ENCODE results near the gene GPRC5A. TPM values are rescaled to one million over a fixed set of nuclear protein-coding genes. Genes with fewer than 3 reads are reported as not detected.

The GPRC5A gene
- total and polyA plus RNA-seq, 2 donors (not counting 3 experiments of a cell fraction or from before 2014, with no cell fraction given), result 22.7 to 86.4 TPM

- intact Hi-C loops (cut with micrococcal nuclease), result no loop called here
- no TSS peak for BruUV-seq (replicated peaks)
Measured at GRCh38 chr12:12960639-12961209, 69.4 kb downstream of the GPRC5A start.

More at GRCh38 chr12:12960639-12961209, 69.4 kb downstream of the GPRC5A start:
- Histone ChIP-seq H3K79me2 (ENCODE audit: control insufficient read depth, insufficient read depth, low read length) (no peaks in the 10 kb centered on the region), H3K9ac (replicated peaks; ENCODE audit: extremely low read depth, insufficient read depth, low read length) (no peak overlapping the region), H3K27me3 (ENCODE audit: control insufficient read depth in 2 of 2, insufficient read depth in 2 of 2, low read length in 2 of 2) (no peaks in the 10 kb centered on the region), H3K36me3 (ENCODE audit: control insufficient read depth in 2 of 2, extremely low read depth in 1 of 2, insufficient read depth in 2 of 2, low read length in 2 of 2) (no peaks in the 10 kb centered on the region), H3K4me2 (ENCODE audit: insufficient read depth, low read length) (no peak overlapping the region), H4K20me1 (replicated peaks; ENCODE audit: control insufficient read depth, extremely low read depth, insufficient read depth, low read length) (no peaks in the 10 kb centered on the region), H3K27ac (ENCODE audit: insufficient read depth, low read depth, low read length) (no peak overlapping the region), H3K9me1 (replicated peaks; ENCODE audit: control insufficient read depth, extremely low read depth, insufficient read depth, low read length) (no peaks in the 10 kb centered on the region), H3K4me1 (ENCODE audit: control insufficient read depth, extremely low read depth, insufficient read depth, low read length) (no peaks in the 10 kb centered on the region), H3K4me3 (replicated peaks in 1 of 3; ENCODE audit: insufficient read depth in 1 of 3, low read depth in 1 of 3, low read length in 3 of 3) (no peak overlapping the region), H3K9me3 (replicated peaks; ENCODE audit: control insufficient read depth, insufficient read depth, low read length) (no peaks in the 10 kb centered on the region), H2AFZ (ENCODE audit: low read depth, low read length) (no peak overlapping the region)
- dilution Hi-C loops (cut with MboI; ENCODE audit: extremely low pct_ligation_motif_present, low sequenced_read_pairs), result no loop called here
- no peak for FAIRE-seq
- TF ChIP-seq POLR2A (IDR thresholded peaks at IDR 0.05; ENCODE audit: low read depth, low read length) (no peak), MAX (IDR thresholded peaks at IDR 0.05; ENCODE audit: insufficient read depth, insufficient read length) (no peak), POLR2AphosphoS5 (IDR thresholded peaks at IDR 0.05; ENCODE audit: insufficient read depth, low read depth, low read length) (no peak), JUN (IDR thresholded peaks at IDR 0.05; ENCODE audit: borderline replicate concordance, insufficient read depth, insufficient read length, low read depth) (no peak), EZH2 (IDR thresholded peaks at IDR 0.05; ENCODE audit: borderline replicate concordance, low read depth, low read length, severe bottlenecking) (no peak), CTCF (IDR thresholded peaks at IDR 0.05; ENCODE audit: extremely low read depth in 1 of 2, insufficient read depth in 1 of 2, low read depth in 1 of 2, low read length in 2 of 2) (no peak), MYC (IDR thresholded peaks at IDR 0.05; ENCODE audit: low read depth, low read length) (no peak), FOS (IDR thresholded peaks at IDR 0.05; ENCODE audit: borderline replicate concordance, insufficient read depth, low read length) (no peak), GATA2 (IDR thresholded peaks at IDR 0.05; ENCODE audit: insufficient read depth, insufficient read length, low read depth, low read length) (no peak)
- ChIA-PET CTCF (interaction anchor here (2.3 kb wide), 1 partner anchor 14 kb away, joined by 5 read pairs; no protein-coding TSS in a partner anchor), POLR2A (no interaction called here)
- no peak for DNase-seq (ENCODE audit: low read depth, low spot score)
